GM20431 (cell line): ENCODE measurements around the gene ANTKMT.
"Not testable (repeated sequence)": the region's sequence is repeated elsewhere in the genome, so short reads cannot be mapped to it uniquely, and the experiment has no call there.

Experiments
- in situ Hi-C: fragments of 300-500 bp; cut with MseI, MboI; formaldehyde crosslinking; loops from one replicate; pipeline ENCODE4 v1.15.0; 2020; ENCODE audit warnings: low sequenced_read_pairs; ENCODE audit not compliant: unreplicated experiment

ANTKMT gene

DNA sequence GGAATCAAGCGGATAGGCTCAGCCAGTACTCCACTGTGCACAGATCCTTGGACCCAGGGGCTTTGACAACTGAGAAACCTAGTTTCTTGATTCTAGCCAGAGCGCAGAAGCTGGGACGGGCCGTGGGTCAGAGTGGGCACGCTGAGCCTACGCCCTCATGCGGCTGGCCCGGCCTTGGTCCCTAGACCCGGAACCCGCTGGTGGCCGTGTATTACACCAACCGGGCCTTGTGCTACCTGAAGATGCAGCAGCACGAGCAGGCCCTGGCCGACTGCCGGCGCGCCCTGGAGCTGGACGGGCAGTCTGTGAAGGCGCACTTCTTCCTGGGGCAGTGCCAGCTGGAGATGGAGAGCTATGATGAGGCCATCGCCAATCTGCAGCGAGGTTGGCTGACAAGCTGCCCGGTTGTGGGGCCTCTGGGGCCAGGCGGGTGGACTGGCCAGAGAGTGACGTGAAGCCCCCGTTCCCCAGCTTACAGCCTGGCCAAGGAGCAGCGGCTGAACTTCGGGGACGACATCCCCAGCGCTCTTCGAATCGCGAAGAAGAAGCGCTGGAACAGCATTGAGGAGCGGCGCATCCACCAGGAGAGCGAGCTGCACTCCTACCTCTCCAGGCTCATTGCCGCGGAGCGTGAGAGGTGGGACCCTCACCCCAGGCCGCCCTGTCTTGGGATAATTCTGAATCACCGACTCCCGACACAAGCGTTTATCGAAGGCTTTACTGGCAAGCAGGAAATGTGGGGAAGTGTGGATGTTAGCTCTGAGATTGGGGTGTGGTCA lies 39.8 kb upstream of the ANTKMT start:
- in situ Hi-C loops: no loop called here

DNA sequence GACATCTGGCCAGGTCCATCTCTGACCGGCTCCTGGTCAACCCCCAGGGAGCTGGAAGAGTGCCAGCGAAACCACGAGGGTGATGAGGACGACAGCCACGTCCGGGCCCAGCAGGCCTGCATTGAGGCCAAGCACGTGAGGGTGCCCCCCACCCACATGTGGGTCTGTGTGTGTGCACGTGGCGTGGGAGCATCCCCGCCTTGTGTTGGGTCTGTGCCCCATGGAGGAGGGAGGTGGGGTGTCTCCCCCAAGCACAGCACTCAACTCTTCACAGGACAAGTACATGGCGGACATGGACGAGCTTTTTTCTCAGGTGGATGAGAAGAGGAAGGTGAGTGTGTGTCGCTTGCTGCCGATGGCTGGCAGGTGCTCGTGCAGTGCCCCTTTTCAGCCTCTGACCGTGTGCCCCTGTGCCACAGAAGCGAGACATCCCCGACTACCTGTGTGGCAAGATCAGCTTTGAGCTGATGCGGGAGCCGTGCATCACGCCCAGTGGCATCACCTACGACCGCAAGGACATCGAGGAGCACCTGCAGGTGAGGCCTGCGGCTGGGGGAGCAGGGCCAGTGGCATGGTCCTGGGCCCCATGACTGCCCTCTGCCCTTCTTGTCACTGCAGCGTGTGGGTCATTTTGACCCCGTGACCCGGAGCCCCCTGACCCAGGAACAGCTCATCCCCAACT lies 39.1 kb upstream of the ANTKMT start:
- in situ Hi-C loops: no loop called here

DNA sequence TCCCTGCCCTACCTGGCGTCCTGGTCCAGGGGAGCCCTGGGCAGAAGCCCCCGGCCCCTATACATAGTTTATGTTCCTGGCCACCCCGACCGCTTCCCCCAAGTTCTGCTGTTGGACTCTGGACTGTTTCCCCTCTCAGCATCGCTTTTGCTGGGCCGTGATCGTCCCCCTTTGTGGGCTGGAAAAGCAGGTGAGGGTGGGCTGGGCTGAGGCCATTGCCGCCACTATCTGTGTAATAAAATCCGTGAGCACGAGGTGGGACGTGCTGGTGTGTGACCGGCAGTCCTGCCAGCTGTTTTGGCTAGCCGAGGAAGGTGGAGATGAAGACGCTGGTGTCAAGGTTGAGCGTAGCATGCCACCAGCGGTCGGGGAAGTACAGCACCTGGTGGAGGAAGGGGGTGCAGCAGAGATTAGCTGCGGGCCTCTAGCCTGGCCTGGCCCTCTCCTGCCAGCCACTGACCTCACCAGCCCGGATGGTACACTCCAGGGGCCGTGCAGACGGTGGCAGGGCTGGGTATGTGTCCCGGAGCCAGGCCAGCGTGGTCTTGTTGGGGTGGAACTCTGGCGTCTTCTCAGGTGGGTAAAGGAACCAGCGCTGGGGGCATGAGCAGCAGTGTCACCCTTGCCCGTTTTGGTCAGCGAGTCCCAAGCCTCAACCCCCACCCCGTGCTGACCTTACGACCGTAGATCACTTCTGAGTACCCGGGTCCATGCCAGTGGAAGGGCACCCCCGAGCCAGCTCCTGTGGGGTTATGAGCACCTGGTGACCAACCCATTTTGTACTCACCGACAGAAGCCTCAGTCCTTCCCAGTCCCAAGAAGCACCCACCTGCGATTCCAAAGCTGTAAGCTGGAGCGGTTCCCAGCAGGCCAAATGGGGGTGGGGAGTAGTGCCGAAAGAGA lies 38.2 kb upstream of the ANTKMT start:
- in situ Hi-C loops: no loop called here

DNA sequence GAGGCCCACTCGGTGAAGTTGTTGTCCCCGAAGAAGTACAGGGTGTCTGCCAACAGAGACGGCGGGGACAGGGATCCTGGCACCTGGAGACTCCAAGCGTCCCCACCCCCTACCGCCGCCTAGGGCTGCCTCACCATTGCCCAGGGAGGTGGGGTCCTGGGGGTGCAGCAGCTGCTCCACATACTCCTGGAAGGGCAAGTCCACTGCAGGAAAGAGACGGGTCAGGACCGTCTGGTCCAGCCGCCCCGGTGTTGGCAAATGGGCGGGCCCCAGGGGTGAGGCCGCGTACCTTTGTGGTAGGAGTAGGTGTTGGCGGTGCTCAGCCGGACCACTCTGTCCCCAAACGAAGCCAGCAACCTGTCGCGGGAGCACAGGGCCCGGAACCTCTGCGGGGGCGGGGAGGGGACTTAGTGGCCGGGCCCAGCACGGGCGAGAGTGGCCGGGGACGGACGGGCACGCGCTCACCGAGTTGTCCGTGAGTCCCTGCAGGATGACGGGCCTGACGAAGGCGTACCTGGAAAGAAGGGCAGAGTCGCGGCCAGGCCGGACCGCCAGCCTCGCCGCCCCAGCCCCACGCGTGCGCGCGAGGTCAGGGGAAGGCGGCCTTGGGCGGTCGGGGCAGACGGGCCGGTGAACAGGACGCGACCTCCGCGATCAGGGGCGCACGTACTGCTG lies 37.4 kb upstream of the ANTKMT start:
- in situ Hi-C loops: no loop called here

DNA sequence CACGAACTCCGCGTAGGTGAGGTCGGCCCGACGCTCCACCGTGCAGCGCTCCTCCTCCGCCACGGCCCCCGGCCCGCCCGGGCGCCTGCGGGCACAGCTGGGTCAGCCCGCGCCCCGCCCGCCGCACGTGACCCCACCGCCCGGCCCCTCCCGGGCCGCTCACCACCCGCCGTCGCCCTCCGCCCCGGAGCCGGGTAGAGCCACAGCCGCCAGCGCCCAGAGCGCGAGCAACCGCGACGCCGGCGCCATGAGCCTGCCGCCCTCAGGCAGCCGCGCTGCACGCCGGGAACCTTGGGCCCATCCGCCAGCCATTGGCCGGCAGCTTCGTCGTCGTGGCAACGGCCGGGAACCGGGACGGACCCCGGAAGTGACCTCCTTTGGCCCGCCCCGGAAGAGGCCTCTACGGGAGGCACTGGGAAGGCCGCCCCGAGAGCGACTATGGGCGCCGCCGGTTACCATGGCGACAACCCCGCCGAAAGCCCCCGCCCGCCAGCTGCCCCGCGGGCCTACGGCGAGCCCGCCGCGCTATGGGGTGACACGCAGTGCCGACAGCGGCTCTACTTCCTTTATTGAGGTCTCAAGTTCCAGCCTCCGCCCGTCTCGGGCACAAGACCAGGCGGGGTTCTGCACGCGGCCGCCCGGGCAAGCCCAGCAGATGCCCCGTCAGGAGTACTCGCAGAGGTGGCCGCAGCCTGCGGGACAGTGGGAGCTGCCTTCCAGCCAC lies 36.7 kb upstream of the ANTKMT start, which contains the start of gene JMJD8:
Gene JMJD8, minus strand, starts transcription at position 264 of the 724 bp plus-strand sequence. Its CDS starts 15 bp downstream, at position 249.
- in situ Hi-C loops: no loop called here

DNA sequence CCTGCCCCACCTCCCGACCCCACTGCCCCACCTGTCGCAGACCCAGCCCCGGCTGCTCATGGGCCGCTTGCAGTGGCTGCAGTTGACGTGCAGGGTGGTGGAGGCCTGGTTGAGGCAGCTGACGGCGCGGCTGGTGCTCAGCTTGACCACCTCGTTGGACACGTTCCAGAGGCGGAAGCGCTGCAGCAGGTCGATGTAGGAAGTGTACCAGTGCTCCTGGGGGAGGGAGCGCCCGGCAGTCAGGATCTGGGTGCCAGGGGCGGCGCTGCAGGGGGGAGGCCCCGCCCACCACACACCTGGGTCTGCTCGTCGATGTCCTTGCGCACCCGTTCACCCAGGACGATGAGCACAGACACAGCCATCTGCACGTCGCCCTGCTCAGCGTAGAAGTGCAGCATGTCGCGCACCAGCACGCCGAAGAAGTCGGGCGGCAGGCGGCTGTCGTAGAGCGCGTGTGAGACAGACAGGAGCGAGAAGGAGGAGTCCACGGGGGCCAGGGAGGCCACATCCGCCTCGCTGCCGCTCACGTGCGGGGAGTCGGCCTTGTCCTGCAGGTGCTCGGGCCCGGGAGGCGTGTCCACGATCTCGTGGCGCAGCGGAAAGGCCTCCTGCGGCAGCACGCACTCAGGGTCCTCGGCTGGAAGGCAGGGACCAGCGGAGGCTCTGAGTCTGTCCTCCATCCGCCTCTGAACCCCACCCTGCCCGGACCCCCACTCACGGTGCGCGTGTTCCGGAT lies 35.8 kb upstream of the ANTKMT start:
- in situ Hi-C loops: no loop called here

DNA sequence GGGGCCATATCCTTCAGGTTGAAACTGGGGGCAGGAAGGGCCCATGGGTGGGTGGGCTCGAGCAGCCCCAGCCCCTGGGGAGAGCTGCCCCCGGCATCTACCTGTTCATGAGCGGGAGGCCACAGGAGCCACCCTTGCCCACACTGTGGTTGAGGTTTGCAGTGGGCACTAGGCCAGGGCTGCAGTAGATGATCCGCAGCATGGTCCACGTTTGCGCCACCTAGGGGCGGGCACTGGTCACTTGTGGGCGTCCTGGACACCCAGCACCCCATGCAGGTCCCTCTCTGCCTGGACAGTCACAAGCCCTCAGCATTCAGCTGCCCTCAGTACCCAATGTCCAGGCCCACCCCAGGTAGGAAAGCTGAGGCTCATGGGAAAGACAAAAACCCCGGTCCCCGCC lies 35.0 kb upstream of the ANTKMT start:
- in situ Hi-C loops: no loop called here

DNA sequence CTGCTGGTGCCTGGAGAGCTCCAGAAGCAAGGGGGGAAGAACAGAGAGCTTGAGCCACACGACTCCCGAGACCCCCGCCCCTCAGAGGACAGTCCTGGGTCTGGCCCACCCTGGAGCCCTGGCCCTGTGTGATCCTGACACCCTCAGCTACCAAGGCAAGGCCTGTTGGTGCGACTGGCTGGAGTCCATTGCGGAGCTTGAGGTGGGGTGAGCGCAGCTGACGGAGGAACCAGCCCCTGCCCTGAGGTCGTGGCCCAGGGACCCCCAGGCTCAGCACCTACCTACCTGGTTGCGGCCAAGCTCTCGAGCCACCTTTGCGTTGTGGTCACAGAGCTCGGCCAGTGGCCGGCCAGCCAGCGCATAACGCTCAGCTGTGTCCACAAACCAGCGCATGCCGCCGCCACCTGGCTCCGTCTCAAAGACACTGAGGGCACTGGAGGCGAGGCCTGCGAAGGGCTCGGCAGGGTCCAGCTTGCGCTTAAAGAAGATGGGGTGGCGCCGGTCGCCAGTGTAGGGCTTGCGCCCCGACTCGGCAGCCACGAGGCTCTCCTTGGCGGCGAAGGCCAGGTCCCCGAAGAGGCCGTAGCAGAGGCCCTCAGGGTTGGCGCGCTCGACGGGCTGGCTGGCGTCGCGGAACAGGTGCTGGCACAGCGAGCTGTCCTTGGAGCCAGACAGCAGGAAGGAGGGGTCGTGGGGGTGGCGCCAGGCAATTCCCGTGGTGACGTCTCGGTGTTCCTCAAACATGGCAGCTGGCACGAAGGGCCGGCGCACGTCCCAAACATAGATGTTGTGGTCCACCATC lies 34.3 kb upstream of the ANTKMT start:
- in situ Hi-C loops: no loop called here

DNA sequence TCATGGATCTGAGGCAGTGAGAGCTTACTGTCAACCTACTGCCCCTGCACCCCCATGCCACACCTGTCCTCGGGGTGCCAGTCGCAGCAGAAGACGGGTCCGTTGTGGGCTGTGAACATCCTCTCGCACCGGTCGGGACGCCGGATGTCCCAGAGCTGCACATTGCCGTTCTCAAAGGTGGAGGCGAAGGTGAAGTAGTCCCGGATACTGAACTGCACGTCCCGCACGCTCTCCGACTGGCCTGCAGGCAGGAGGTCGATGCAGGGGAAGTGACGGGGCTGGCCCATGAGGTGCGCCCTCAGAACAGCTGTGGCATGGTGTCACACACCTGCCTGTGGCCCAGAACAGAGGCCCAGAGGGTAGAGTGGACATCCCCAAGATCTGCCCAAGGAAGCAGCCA lies 33.4 kb upstream of the ANTKMT start:
- in situ Hi-C loops: no loop called here

DNA sequence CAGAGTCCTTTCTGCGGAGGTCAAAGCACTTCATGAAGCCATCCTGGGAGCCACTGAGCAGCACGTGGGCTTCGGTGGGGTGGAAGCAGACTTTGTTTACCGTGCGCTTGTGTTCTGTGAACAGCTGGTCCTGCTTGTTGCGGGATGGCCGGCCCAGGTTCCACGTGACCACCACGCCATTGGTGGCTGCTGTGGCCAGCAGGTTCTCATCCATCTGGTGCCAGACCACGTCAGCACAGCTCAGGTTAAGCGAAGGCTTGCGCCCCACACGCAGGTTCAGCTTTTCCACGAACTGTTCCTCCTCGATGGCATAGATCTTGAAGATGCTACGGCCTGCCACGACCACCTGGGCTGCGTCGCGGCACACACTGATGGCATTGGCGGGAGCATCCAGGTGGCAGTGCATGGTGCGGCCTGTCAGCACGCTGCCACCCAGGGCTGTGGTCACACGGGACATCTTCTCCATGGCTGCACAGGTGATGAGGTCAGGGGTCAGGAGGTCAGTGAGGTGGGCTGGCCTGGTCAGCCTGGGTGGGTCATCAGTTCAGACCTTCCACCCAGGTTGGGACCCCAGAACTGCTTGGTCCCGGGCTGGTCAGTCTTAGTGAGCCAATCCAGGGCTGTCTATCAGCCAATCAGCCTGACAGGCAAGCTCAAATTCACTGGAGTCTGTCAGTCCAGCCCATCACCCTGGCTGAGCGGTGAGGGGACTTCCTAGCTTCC lies 31.6 kb upstream of the ANTKMT start:
- in situ Hi-C loops: no loop called here

DNA sequence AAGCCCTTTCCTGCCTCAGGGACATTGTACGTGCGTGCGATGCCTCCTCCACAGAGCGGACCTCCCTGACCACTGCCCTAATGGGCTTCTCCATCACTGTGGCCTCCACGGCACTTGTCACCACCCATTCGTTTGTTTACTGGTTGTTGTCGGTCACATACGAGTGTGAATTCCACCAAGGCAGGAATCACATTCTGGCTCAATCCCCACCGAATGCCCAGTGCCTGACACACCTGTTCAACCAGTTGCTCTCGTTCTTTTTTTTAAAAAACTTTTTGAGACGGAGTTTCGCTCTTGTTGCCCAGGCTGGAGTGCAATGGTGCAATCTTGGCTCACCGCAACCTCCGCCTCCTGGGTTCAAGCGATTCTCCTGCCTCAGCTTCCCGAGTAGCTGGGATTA lies 29.7 kb upstream of the ANTKMT start:
- in situ Hi-C loops: not testable (repeated sequence)

DNA sequence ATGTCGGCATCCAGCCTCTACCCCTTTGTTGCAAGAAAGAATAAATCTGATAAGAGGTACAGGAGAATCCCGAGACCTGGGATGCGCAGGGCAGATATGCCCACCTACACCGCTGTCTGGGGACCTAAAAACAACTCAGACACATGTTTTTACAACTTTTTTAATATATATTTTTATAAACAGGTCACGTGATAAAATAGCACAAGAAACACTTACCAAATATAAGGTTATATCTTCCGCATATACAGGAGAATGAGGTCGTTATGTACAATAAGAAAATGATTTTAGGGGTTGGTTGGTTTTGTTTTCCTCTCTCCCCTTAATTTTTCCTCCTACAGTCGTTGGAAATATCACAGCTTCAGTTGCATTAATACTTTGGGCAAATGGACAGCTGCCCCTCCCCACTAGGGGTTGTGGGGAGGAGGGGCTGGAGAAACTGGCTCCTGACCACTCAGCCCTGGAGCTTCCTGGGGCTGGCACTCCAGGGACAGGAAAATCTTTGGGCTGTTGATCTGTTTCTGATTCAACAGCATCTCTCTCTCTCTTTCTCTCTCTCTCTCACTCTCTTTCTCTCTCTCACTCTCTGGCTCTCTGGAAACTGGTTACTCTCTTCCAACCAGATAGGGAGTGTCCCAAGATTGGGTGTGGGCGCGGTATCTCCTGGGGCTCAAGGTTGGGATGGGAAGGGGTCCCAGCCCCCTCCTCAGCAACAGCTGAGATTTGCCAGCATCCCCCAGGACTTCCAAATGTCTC lies 28.4 kb upstream of the ANTKMT start:
- in situ Hi-C loops: no loop called here

DNA sequence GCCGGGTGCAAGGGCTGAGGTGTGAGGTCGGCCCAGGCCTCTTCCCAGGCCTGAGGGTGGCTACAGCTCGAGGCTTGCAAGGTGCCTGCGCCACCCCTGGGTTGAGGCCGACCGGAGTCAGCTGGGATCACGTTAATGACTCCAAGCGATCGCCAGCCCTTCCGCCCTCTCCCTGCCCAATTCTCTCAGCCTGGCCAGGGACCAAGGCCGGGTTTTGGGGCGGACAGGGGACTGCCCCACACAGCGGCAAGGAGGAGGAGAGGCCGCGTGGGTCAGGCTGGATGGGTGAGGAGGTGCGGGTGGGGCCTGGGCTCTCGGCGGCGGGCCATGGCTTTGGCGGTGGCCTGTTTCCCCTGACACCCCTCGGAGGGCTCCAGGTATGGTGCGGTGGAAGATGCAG lies 27.6 kb upstream of the ANTKMT start:
- in situ Hi-C loops: no loop called here

DNA sequence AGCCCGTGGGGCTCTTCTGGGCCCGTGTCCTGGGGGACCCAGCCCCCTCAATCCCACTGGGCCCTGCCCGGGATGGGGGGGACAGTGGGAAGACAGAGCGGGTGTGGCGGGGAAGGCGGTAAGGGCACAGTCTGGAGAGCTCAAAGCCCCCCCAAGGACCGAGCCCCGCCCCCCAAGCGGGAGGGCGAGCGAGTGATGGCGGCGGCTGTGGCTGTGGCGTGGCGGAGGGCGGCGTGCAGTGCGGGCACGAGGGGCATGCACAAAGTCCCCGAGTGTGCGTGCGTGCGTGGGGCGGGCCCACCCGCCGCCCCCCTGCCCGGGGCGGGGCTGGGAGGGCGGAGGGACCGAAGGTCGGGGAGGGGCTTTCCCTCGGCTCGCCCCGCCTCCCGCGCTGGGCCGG lies 27.2 kb upstream of the ANTKMT start:
- in situ Hi-C loops: no loop called here

DNA sequence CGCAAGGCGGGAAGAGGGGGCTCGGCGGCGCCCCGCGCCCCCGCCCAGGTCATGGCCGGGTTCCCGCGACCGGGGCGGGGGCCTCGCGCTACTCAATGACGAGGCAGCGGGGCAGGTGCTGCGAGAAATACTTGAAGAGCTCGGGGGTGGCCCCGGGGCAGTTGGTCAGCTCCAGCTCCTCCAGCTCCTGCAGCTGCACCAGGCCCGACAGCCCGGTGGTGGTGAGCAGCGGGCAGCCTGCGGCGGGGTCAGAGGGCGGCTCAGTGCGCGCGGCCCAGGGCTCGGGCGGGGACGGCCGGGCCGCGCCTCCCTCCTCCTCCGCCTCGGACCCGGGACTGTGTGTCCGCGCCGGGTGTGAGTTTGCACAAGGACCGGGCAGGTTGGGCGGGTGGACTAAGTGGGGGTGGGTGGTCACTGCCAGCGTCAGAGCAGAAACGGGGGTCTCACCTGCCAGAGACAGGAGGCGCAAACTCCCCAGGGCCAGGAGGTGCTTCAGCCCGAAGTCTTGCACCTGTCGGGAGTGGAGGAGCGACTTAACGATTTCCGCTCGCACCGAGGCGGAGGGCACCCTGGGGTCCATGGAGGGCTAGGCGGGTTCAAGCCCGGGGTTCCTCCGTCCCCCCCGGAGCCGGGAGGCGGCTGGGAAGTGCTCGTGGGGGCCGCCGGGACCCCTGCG lies 26.6 kb upstream of the ANTKMT start:
- in situ Hi-C loops: no loop called here

DNA sequence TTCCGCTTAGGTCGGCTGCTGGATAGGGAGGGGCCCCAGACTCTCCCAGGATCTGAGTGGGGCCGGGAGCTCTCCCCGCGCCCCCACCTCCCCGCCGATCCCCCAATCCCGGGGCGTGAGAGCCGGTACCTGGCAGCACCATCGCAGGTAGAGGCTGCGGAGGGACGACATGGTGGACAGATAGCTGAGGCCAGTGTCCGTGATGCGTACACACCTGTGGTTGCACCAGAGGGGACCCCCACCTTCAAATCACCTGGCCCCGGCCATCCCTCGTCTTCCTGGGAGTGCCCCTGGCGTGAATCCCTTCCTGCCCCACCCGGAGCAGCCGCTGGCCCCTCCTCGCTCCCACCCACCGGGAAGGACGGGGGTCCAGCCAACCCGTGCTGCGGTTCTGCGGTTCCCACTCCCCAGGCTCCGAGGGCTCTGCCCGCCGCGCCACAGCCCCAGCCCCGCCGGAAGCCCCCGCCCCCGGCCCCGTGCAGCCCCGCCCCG lies 26.0 kb upstream of the ANTKMT start:
- in situ Hi-C loops: no loop called here
